Activated gamma-delta T cell treated with Interleukin-2 at 50 U/mL for 16 hours (primary cell): ENCODE data around the gene DBN1.

ENCODE experiments used
- DNase-seq: peaks from one replicate; pipeline ENCODE4 v3.0.0-alpha.2; 2020

Gene DBN1

DNA sequence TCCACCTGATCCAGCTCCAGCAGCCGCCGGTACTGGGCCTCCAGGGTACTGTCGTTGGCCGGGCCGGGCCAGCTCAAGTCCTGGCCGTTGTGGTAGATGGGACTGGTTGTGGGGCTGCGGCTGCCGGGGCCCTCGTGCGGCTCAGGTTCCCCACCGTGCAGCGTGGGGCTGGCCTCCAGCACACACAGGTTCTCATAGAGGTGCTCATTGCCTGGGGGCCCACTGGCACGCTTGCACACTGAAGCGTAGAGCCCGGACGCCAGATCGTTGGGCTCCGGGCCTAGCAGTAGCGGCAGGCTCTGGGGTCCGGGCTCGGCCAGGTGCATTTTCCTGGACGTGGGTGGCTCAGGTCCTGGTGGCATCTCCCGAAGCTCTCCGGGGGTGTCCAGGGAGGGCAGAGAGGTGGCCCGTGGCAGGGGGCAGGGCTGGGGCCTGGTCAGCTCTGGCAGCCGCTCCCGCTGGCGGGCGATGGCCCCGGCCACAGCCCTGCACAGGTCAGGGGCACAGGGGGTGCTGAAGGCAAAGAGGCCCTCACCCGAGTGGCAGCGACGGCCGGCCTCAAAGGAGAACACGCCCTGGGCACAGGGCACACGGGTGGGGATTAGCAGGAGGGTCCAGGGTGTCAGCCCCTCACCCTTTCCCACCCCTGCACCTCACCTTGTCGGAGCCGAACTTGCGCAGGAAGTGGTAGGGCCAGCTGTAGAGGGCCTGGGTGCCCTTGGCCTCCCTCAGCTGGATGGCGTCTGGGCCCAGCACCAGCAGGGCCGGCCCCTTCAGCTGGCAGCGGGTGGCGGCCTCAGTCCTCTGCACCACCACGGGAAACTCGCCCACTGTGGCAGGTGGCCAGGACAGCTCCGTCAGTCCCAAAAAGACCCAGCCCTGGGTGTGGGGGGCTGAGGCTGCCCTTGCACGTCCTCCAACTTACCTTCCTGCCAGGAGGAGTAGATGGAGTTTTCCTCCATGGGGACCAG lies 30.9 kb upstream of the DBN1 start:
- DNase-seq: no peak

DNA sequence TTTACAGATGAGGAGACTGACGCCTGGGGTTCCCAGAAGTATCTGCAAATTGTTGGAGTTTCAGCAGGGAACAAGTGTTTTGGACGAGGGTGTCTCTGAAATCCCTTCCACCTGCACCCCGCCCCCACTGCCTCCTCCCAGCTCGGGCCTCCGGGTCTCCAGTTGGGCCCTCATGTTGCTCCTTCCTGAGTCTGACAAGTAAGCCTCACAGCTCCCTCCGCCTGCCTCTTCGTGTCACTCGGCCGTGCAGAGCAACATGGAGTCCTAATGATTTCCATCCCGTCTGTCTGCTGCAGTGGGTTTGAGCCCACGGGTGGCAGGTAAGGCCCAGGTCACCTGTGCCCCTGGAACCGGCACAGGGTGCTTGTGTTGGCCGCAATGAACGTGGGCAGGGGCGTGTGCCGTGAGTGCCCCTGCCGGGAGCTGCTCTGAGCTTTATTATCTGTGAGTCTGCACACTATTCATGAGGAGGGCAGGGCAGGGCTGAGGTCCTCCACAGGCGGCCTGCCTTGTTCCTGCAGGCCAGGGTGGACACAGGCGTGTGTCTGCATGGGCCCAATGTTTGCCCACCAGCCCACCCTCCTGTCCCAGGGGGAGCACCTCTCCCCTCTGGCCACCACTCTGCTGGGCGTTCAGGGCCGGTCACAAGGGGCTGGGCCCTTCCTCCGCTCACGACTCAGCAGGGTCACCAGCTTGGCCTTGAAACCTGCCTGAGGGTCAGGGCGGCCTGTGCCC lies 30.1 kb upstream of the DBN1 start:
- DNase-seq: no peak

- no peak for DNase-seq
Observed at GRCh38 chr5:177502886-177503285, 29.5 kb upstream of the DBN1 start.

DNA sequence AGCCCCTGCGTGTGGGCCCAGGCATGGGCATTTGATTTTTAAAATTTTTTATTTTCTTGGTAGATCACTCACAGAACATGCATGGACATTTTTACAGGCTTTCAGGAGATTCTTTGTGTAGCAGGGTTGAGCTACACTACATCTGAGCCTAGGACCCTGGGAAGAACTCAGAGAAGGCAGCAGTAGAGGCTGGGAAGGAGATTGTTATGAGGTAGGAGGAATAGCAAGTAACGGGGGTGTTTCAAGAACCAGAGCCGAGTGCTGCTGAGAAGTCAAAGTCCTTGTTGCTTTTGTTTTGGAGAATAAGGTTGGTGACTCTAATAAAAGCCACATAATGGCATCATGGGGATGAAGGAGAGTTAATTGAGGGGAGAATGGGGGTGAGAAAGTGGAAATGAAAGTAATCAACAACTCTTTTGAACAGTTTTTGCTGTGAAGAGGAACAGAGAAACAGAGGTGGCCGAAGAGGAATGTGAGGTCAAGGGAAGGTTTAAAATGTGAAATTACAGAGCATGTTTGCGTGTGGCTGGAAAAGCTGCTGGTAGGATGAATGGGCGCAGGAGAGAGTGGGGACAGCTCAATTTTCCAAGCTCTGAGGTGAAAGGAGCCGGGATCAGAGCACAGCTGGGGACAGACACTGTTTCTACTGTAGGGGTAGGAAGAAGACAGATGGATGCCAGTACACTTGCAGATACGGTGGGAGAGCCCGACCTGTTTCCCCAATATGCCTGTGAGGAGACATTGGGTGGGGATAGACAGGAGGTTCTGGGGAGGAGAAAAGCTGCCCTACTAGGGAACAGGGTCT lies 28.6 kb upstream of the DBN1 start:
- no peak for DNase-seq

GRCh38 chr5:177500685-177501522 lies 27.5 kb upstream of the DBN1 start:
- peak; percentile 88 for DNase-seq

DNA sequence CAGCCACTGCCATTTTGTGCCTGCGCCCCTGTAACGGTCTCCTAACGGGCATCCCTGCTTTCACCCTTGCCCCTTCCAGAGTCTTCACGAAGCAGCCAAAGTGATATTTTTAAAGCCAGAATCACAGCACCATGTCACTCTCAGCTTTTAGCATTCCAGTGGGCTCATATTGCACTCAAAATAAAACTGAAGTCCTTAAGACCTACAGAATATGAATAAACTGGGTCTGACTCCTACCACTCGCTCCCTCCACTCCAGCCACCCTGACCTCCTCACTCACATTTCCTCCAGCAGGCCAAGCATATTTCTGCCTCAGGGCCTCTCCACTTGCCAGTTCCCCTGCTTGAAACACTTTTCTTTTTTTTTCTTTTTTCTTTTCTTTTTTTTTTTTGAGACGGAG lies 26.4 kb upstream of the DBN1 start:
- DNase-seq: no peak

DNA sequence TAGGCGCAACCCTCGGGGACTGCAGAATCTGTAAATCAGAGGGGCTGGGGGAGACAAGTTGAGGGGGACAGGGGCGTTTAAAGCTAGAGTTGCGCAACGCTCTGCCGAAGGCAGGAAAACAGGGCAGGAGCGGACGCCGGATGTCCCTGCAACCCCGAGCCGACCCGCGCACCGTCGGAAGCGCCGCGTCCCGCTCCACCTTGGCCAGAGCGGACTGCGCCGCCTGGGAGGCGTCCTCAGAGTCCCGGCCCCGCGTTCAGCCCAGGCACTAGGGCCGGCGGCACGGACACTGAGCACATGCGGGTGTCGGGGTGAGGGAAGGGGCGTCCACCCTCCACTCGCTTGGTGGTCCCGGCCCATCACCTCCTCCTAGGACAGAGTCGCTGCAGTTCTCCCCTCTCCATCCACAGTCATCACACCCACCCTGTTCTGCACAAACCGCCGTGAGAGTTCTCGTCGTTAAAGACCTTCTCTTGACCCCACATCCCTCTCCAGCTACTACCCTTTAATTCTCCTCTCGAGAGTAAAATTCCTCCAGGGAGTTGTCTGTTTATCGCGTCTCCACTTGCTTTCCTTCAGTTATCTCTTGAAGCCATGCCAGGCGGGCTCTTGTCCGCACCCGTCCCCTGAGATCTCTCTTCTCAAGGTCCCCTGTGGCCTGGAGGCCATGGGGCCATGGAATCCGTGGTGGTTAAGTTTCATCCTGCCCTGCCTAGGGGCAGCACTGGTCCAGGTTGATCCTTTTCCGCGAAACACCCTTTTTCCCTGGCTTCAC lies 24.8 kb upstream of the DBN1 start:
- DNase-seq: no peak

DNA sequence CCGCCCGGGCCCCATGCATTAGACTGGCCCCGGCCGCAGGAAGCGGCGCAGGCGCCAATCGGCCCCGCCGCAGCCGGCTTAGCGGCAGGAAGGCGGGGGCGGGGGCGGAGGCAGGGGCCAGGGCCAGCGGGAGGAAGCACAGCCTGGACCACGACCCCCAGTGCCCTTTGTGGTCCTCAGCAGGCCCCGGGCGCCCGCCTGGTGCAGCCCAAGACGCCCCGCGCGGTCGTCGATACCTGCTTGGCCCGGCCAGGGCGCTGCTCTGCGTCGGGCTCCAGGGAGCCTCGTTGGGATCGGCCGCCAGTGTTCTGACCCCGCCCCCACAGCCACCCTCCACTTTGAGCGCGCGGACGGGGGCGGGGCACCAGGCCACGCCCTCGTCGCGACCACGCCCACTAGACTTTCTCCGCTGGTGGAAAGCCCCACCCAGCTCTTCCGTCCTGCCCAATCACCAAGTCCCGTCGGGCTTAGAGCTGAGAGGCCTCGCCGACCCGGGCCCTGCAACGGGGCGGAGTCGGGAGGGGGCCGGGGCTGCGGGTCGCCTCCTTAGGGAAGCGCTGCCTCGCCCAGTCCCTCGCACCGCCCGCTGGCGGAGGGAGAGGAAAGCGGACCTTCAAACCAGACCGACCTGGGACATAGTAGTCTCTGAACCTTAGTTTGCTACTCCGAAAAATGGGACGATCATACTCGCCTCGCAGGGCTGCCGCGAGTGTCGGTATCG lies 24.0 kb upstream of the DBN1 start, which contains the start of gene PDLIM7:
PDLIM7 (minus strand) TSS at position 313 of the 721 bp plus-strand sequence. CDS start 1,092 bp downstream, outside the sequence.
- DNase-seq: peak; percentile 93

DNA sequence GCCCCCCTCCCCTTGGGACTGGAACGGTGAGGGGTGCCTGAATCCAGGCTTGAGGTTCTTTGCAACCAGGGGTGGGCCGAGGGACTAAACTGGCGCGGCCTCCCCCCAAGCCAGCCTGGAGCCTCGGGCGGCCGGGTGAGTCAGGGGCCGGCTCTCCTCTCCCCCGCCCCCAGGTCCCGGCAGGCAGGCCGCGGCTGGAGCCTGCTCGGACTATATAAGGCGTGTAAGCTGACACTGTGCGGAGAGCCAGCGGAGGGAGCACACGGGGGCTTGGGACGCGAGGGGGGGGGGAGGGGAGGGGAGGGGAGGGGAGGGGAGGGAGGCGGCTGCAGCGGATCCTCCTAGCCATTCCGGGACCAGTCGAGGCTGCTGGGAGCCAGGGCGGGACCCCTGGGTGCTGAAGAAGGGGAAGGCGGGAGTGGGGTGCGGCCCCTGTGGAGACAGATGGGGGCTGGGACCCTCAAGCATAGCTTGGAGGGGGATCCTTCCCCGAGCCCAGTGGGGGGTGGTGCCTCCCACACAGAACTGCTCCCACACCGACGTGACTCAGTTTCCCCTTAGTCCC lies 23.4 kb upstream of the DBN1 start:
- no peak for DNase-seq

GRCh38 chr5:177496070-177496726 lies 22.8 kb upstream of the DBN1 start:
- no peak for DNase-seq

DNA sequence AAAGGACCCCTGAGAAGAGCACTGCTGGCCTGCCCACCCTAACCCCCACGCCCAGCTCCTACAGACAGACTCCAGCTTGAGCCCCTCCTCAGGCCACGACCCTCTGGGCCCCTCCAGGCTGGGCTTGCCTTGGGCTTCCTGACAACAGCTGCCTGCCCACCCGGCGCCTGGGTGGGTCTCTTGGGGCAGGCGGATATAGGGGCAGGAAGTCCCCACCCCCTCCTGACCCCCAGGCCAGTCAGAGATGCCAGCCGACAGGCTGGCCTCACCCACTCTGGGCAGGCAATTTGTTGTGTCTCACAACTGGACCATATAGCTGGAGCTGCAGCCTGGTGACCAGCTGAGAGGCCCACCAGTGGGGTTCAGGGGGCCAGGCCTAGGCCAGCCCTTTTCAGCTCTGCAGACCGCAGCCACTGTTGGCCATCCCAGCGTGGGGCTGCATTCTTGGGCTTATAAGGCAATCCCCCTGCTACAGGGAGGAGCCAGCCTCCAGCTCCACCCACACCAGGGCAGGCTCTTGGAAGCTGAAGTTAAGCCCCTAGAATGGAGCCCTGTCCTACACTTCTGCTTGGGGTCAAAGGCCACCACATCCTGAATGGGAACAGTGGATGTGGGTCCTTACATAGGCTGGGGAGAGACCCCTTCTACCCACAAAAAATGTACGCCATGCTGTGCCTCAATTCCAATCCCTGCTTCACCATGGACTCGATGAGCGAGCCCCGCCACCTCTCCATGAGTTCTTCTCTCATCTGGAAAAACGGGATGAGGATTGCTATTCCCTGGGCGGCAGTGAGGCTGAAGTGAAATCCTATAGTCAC lies 22.0 kb upstream of the DBN1 start:
- no peak for DNase-seq

GRCh38 chr5:177494346-177495195 lies 21.1 kb upstream of the DBN1 start:
- DNase-seq: no peak

DNA sequence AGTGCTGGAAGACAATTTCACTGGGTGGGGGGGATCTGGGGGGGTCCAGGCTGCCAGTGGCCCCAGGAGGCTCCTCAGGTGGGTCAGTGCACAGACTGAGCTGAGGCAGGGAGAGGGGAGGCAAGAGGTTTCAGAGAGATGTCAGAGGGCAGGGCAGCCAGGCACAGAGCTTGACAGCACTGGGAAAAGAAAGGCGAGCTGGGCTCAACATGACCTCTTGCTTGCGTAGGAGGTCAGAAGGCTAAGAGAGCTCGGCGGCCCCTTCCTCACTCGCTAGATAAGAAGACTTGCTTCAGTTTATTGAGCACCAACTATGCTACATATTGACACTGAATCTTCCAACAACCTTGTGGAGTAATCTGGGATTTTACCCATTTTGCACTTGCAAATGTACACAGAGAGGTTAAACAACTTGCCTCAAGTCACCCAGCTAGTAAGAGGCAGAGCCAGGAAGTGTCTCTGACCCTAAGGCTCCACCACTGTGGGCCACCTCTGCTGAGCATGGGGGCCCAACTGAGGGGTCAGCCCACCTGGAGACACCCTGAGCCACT lies 20.4 kb upstream of the DBN1 start:
- no peak for DNase-seq

DNA sequence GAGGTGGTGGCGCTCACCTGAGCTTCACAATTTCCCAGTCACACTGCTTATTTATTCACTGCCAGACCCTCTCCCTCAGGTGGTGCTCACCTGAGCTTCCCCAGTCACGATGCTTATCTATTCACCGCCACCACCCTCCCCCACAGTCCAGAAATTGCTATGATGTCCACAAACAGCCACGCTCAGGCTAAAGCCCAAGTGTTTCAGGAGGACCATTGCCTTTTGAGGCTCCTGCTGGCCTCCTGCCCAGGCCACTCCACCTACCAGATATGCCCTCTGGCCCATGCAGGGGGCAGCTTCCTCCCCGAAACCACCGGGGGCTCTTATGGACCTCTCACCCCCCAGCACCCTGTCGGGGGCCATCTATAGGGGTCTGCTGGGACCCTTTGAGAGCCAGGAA lies 19.4 kb upstream of the DBN1 start:
- DNase-seq: no peak

- DNase-seq: no peak
Observed at GRCh38 chr5:177491983-177492746, 18.7 kb upstream of the DBN1 start.

DNA sequence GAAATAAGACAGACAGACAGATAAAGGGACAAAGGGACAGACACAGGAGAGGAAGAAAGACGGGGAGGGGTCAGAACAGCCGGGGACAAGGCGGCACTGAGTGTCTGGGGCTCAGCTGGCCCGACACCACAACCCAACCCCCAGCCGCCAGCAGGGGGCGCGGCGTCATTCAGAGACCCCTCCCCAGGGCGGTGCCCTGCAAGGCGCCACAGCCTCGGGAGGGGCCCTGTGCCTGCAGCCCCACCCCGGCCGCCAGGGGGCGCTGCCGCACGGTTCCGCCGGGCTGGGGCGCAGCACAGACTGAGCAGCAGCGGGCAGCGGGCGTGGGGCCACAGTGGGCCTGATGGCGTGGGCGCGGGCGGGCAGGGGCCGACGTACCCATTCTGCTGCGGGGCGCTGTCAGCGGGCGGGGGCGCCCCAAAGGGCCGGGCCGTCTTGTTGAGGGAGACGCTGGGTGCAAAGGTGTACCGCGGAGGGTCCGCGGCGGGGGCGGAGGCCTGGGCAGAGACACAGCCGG lies 18.1 kb upstream of the DBN1 start:
- DNase-seq: no peak
